H1 (cell line): ENCODE results near the gene OXLD1. TPM values are rescaled to one million over a fixed set of nuclear protein-coding genes. Genes with fewer than 3 reads are reported as not detected.

Experiments
- CTCF ChIA-PET: fragments of 300-600 bp; sonication (Branson Sonifier 250); formaldehyde crosslinking; loops from one replicate; lab custom pipeline; 2021; ENCODE audit not compliant: partially characterized antibody; lab: Charles Lee
- POLR2A ChIA-PET: fragments of 300-600 bp; sonication (Branson Sonifier 250); formaldehyde crosslinking; loops from one replicate; lab custom pipeline; 2021; ENCODE audit warnings: inconsistent platforms; ENCODE audit not compliant: partially characterized antibody; lab: Charles Lee
- DNase-seq, 2 experiments: peaks; one replicate each; pipeline versions ENCODE4 v3.0.0 to v3.0.0-alpha.2; 2010 to 2022; ENCODE audit warnings: low spot score in 2 of 2, low read depth in 1 of 2, mixed read lengths in 1 of 2
- FAIRE-seq: peaks from 2 replicates; lab custom pipeline; 2011; peaks lifted over from hg19 to GRCh38; lab: Jason Lieb, UNC
- H2AFZ ChIP-seq: 2 replicates; pipeline ENCODE4 v1.8.1; 2012; ENCODE audit warnings: low read length, inconsistent platforms
- H2AK5ac ChIP-seq: 2 replicates; pipeline ENCODE4 v1.6.1; 2013; ENCODE audit warnings: low read depth, low read length
- H2BK120ac ChIP-seq: replicated peaks from 2 replicates; pipeline ENCODE3; 2013; ENCODE audit warnings: low read depth, low read length, inconsistent platforms
- H2BK12ac ChIP-seq: 2 replicates; pipeline ENCODE4 v1.6.1; 2013; ENCODE audit warnings: low read depth, low read length
- H2BK15ac ChIP-seq: 2 replicates; pipeline ENCODE4 v1.6.1; 2013; ENCODE audit warnings: low read length
- H2BK20ac ChIP-seq: 2 replicates; pipeline ENCODE4 v1.6.1; 2013; ENCODE audit warnings: low read length
- H2BK5ac ChIP-seq: 2 replicates; pipeline ENCODE4 v1.6.1; 2013; ENCODE audit warnings: low read depth, low read length
- H3K14ac ChIP-seq: 2 replicates; pipeline ENCODE4 v1.6.1; 2013; ENCODE audit warnings: inconsistent platforms; ENCODE audit not compliant: insufficient read length
- H3K18ac ChIP-seq: 2 replicates; pipeline ENCODE4 v1.6.1; 2013; ENCODE audit warnings: low read length; ENCODE audit errors: extremely low read depth
- H3K23ac ChIP-seq: 2 replicates; pipeline ENCODE4 v1.6.1; 2013; ENCODE audit warnings: inconsistent platforms; ENCODE audit not compliant: insufficient read length
- H3K23me2 ChIP-seq: 2 replicates; pipeline ENCODE4 v1.6.1; 2013; ENCODE audit warnings: low read depth, low read length
- H3K27ac ChIP-seq: 2 replicates; pipeline ENCODE4 v1.6.1; 2011; ENCODE audit warnings: low read depth, low read length, inconsistent platforms
- H3K27me3 ChIP-seq, 4 experiments: replicated peaks in 1 of 4; 1 replicate in 1 of 4; 2 replicates in 3 of 4; pipeline versions ENCODE4 v1.6.1 to v1.8.1; 2011 to 2013; ENCODE audit warnings: low read length in 3 of 4, mild to moderate bottlenecking in 3 of 4, inconsistent platforms in 2 of 4, mixed read lengths in 2 of 4, moderate library complexity in 1 of 4; ENCODE audit not compliant: control insufficient read depth in 3 of 4, insufficient read depth in 3 of 4; ENCODE audit errors: extremely low read depth in 1 of 4
- H3K36me3 ChIP-seq, 4 experiments: 2 replicates each; pipeline versions ENCODE4 v1.6.1 to v1.8.1; 2011 to 2013; ENCODE audit warnings: mild to moderate bottlenecking in 4 of 4, low read length in 3 of 4, moderate library complexity in 2 of 4, control low read depth in 1 of 4, inconsistent platforms in 1 of 4; ENCODE audit not compliant: insufficient read depth in 4 of 4, control insufficient read depth in 2 of 4
- H3K4ac ChIP-seq: replicated peaks from 2 replicates; pipeline ENCODE3; 2013; ENCODE audit warnings: low read length, low read depth, mixed read lengths, inconsistent platforms; ENCODE audit not compliant: insufficient read length
- H3K4me1 ChIP-seq, 4 experiments: replicated peaks in 1 of 4; 1 replicate in 1 of 4; 2 replicates in 3 of 4; pipeline versions ENCODE4 v1.6.1 to v1.8.1; 2011 to 2013; ENCODE audit warnings: low read length in 3 of 4, inconsistent platforms in 2 of 4, mixed read lengths in 1 of 4; ENCODE audit not compliant: insufficient read depth in 4 of 4, control insufficient read depth in 3 of 4
- H3K4me2 ChIP-seq, 2 experiments: 2 replicates each; pipeline versions ENCODE4 v1.6.1 to v1.8.1; 2011 to 2013; ENCODE audit warnings: low read depth in 2 of 2, low read length in 2 of 2, control low read depth in 1 of 2, inconsistent platforms in 1 of 2, mild to moderate bottlenecking in 1 of 2; ENCODE audit not compliant: insufficient read depth in 1 of 2
- H3K4me3 ChIP-seq, 4 experiments: fragments of 200-600, 300-600 bp in 1 of 4; sonication (generic), shearing (Covaris generic), sonication (Bioruptor Twin) in 1 of 4; 2 replicates each; pipeline versions ENCODE4 v1.5.1 to v1.8.1; 2011 to 2016; ENCODE audit warnings: low read length in 4 of 4, low read depth in 3 of 4, control low read depth in 2 of 4, inconsistent platforms in 2 of 4, mild to moderate bottlenecking in 2 of 4, mixed read lengths in 1 of 4, moderate library complexity in 1 of 4; ENCODE audit not compliant: insufficient read depth in 2 of 4; ENCODE audit errors: extremely low read depth in 1 of 4
- H3K56ac ChIP-seq: replicated peaks from 2 replicates; pipeline ENCODE3; 2013; ENCODE audit warnings: low read depth, mild to moderate bottlenecking, mixed read lengths, low read length, inconsistent platforms; ENCODE audit not compliant: insufficient read length
- H3K79me1 ChIP-seq: 2 replicates; pipeline ENCODE4 v1.6.1; 2013; ENCODE audit warnings: low read depth, low read length, control low read depth
- H3K79me2 ChIP-seq, 2 experiments: 2 replicates each; pipeline versions ENCODE4 v1.6.1 to v1.8.1; 2012 to 2013; ENCODE audit warnings: low read length in 2 of 2, mild to moderate bottlenecking in 2 of 2, inconsistent platforms in 1 of 2; ENCODE audit not compliant: insufficient read depth in 2 of 2, control insufficient read depth in 1 of 2
- H3K9ac ChIP-seq, 4 experiments: replicated peaks in 1 of 4; 1 replicate in 1 of 4; 2 replicates in 3 of 4; pipeline versions ENCODE4 v1.6.1 to v1.8.1; 2011 to 2013; ENCODE audit warnings: low read depth in 3 of 4, low read length in 3 of 4, control low read depth in 2 of 4, mild to moderate bottlenecking in 2 of 4, moderate library complexity in 2 of 4, inconsistent platforms in 1 of 4; ENCODE audit errors: extremely low read depth in 1 of 4
- H3K9me3 ChIP-seq, 2 experiments: 2 replicates each; pipeline versions ENCODE4 v1.6.1 to v1.8.1; 2012 to 2013; ENCODE audit warnings: mild to moderate bottlenecking in 2 of 2, moderate library complexity in 2 of 2, control low read depth in 1 of 2, inconsistent platforms in 1 of 2, low read depth in 1 of 2, low read length in 1 of 2, mixed read lengths in 1 of 2; ENCODE audit not compliant: insufficient read depth in 2 of 2
- H4K20me1 ChIP-seq, 2 experiments: replicated peaks in 1 of 2; 2 replicates each; pipeline versions ENCODE3 to v1.8.1; 2011 to 2013; ENCODE audit warnings: inconsistent platforms in 2 of 2, low read length in 2 of 2, mild to moderate bottlenecking in 1 of 2; ENCODE audit not compliant: insufficient read depth in 2 of 2, control insufficient read depth in 1 of 2
- H4K5ac ChIP-seq: 2 replicates; pipeline ENCODE4 v1.6.1; 2013; ENCODE audit warnings: low read length, low read depth, mixed read lengths, inconsistent platforms; ENCODE audit not compliant: insufficient read length
- H4K8ac ChIP-seq: 2 replicates; pipeline ENCODE4 v1.8.0; 2013; ENCODE audit warnings: mild to moderate bottlenecking, moderate library complexity, low read length, inconsistent platforms; ENCODE audit not compliant: insufficient read depth; ENCODE audit errors: extremely low read depth
- H4K91ac ChIP-seq: replicated peaks from 2 replicates; pipeline ENCODE3; 2013; ENCODE audit warnings: low read length, mixed read lengths, inconsistent platforms; ENCODE audit not compliant: insufficient read length
- HDAC2 ChIP-seq, 2 experiments: fragments of 300-600 bp in 1 of 2; sonication (generic) in 1 of 2; IDR thresholded peaks; 2 replicates each; pipeline ENCODE4 v1.6.1; 2011 to 2012; ENCODE audit warnings: low read depth in 2 of 2, low read length in 2 of 2, mild to moderate bottlenecking in 2 of 2, moderate library complexity in 2 of 2, borderline replicate concordance in 1 of 2, inconsistent platforms in 1 of 2
- KDM4A ChIP-seq: IDR thresholded peaks from one replicate; pipeline ENCODE4 v1.7.1; 2012; ENCODE audit warnings: low read depth, mild to moderate bottlenecking, moderate library complexity, low read length, inconsistent platforms; ENCODE audit not compliant: severe bottlenecking
- TAF7 ChIP-seq: optimal IDR thresholded peaks from 2 replicates; pipeline ENCODE3; 2011; ENCODE audit warnings: low read depth, mild to moderate bottlenecking, inconsistent platforms, low read length, moderate library complexity, borderline replicate concordance
- WGBS, 2 experiments: shearing (Covaris generic) in 1 of 2; methylation state at CpG; one replicate each; pipeline versions ENCODE4 v1.1.6 to v1.1.7; 2013 to 2015; ENCODE audit warnings: low lambda C conversion rate in 2 of 2, mixed read lengths in 2 of 2, inconsistent platforms in 1 of 2, low coverage in 1 of 2, missing lambda C conversion rate in 1 of 2; ENCODE audit not compliant: insufficient replicate concordance in 2 of 2, insufficient coverage in 1 of 2, insufficient read length in 1 of 2; ENCODE audit errors: extremely low coverage in 1 of 2, missing lambda C conversion rate in 1 of 2; 5-methylcytosine and 5-hydroxymethylcytosine counted together
- polyA plus RNA-seq, 7 experiments: library from polyadenylated mRNA; depleted of rRNA in 3 of 7; stranded (reverse) in 5 of 7; unstranded in 2 of 7; fragments of >200 nt in 5 of 7; fragments of 200-250 nt in 2 of 7; gene quantifications; 1 replicate in 5 of 7; 2 replicates in 1 of 7; 4 replicates in 1 of 7; pipeline versions ENCODE4 v1.2.1 to v1.2.3, GENCODE V29; 2011 to 2013; ENCODE audit warnings: missing spikeins in 2 of 7, mixed read lengths in 2 of 7
- total RNA-seq: library from RNA; stranded (reverse); fragmentation: NEBNext Ultra II Directional; extraction: Animal tissue kit (Norgen Biotek cat#: 25700); gene quantifications from 2 replicates; pipeline ENCODE4 v1.2.1, GENCODE V29; 2021

Gene OXLD1
- total and polyA plus RNA-seq, 2 of the 8 experiments (the other 6 are each of a cell fraction or from before 2014, with no cell fraction given): 41.5 to 61.9 TPM

DNA sequence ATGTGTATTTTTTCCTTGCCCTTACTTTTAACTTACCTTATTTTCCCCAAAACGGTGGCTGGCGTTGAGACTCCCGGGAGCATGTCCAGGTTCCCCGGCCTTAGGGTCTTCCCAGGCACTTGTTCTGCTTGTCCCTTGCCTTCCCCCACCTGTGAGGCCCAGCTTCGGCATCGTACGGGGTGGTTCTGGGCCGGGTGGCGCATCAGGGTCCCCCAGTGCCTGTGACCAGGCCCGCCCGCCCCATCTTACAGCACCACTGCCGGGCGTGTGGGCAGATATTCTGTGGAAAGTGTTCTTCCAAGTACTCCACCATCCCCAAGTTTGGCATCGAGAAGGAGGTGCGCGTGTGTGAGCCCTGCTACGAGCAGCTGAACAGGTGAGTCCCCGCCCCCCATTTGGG, 24.8 kb upstream of the OXLD1 start:
- H2BK5ac ChIP-seq: no peak overlapping the region
- H3K9me3 ChIP-seq: no peaks in the 10 kb centered on the region
- WGBS, 2 experiments: 95% methylated on average over 18 of the region's 18 CpGs; no CpG with 5 or more reads in 1 of the 2 experiments
- no peaks in the 10 kb centered on the region for H3K23me2 ChIP-seq
- no peaks in the 10 kb centered on the region for H3K27me3 ChIP-seq
- H3K23ac ChIP-seq: no peak overlapping the region
- peaks cover 4 to 66% (median 34%) of the 10 kb centered on the region in 4 experiments; a peak in 6 of 8 replicates for H3K36me3 ChIP-seq
- POLR2A ChIA-PET: interaction anchor here (0.6 to 28.4 kb wide), 5 partner anchors 9 to 48 kb away, joined by 3 to 436 read pairs (median 5); partner anchors contain the start of genes ARL16, HGS, MRPL12 and SLC25A10
- no peak for DNase-seq
- H3K14ac ChIP-seq: no peak overlapping the region
- H4K5ac ChIP-seq: no peak overlapping the region
- no peak overlapping the region for H4K8ac ChIP-seq
- H4K20me1 ChIP-seq: peaks cover 3 to 22% of the 10 kb centered on the region in 2 experiments
- H2BK15ac ChIP-seq: no peak overlapping the region
- no peak for TF ChIP-seq KDM4A
- TF ChIP-seq HDAC2 (IDR thresholded peaks at IDR 0.05; ENCODE audit: borderline replicate concordance in 1 of 2, low read depth in 2 of 2, low read length in 2 of 2): no peak
- no peak for TF ChIP-seq TAF7
- TF ChIP-seq, all 59 proteins: peak for 0
- CTCF ChIA-PET: interaction anchor here (0.7 to 1.4 kb wide), 4 partner anchors 10 to 515 kb away, joined by 3 to 5 read pairs (median 4); no protein-coding TSS in a partner anchor
- no peaks in the 10 kb centered on the region for H3K4me1 ChIP-seq
- no peak overlapping the region for H2BK12ac ChIP-seq
- H2AFZ ChIP-seq: no peak overlapping the region
- H3K4me2 ChIP-seq: no peak overlapping the region
- no peak overlapping the region for H2AK5ac ChIP-seq
- no peak for FAIRE-seq
- no peak overlapping the region for H3K9ac ChIP-seq
- no peak overlapping the region for H3K4ac ChIP-seq
- H3K79me1 ChIP-seq: peaks cover 2% of the 10 kb centered on the region; the same call in 1 of the 2 replicates
- no peak overlapping the region for H2BK120ac ChIP-seq
- H4K91ac ChIP-seq: no peak overlapping the region
- 0 out of 4 replicates have a peak, but pooled peaks cover 0 to under 1% of the 10 kb centered on the region in 2 experiments for H3K79me2 ChIP-seq
- H3K18ac ChIP-seq: no peak overlapping the region
- H3K27ac ChIP-seq: no peak overlapping the region
- no peak overlapping the region for H2BK20ac ChIP-seq
- H3K56ac ChIP-seq: no peak overlapping the region
- no peak overlapping the region for H3K4me3 ChIP-seq
